ENCODE data around the gene MANEAL.

The MANEAL gene

DNA sequence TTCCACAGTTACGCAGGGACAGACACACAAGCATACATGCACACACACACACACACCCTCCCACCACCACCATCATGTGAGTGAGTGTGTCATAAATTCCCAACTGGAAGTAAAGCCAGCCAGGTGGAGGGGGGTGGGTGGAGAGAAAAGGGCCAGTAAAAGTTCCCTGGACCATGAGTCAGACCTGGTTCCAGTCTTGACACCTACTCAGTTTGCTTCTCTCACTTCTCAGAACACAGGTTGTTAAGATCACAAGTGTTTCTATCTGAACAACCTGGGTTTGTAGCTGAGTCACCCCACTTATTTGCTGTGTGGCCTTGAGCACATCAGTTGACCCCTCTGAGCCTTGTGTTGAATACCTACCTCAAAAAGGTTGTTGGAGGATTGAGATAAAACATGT lies 38.4 kb upstream of the MANEAL start (continued):
- TF ChIP-seq SP7 (tag by site-specific recombination; IDR thresholded peaks at IDR 0.05) (0 out of 2 replicates have a peak, but pooled peaks have one; percentile 11), SCRT2 (tag by site-specific recombination; IDR thresholded peaks at IDR 0.05) (no peak), ZNF670 (tag by site-specific recombination; IDR thresholded peaks at IDR 0.05; ENCODE audit: low read depth) (no peak), ZFHX2 (tag by site-specific recombination; conservative IDR thresholded peaks at IDR 0.05) (peak; percentile 97), ZNF404 (tag by site-specific recombination; IDR thresholded peaks at IDR 0.05) (no peak), EGR2 (tag by site-specific recombination; IDR thresholded peaks at IDR 0.05; ENCODE audit: low read depth) (peak; percentile 96), ZNF174 (tag by site-specific recombination; IDR thresholded peaks at IDR 0.05) (no peak), TCF7L2 (IDR thresholded peaks at IDR 0.05; ENCODE audit: borderline replicate concordance, low read depth, low read length) (no peak), ZNF623 (tag by site-specific recombination; IDR thresholded peaks at IDR 0.05) (no peak), ZNF19 (tag by site-specific recombination; IDR thresholded peaks at IDR 0.05; ENCODE audit: low read depth) (no peak), GLIS2 (tag by site-specific recombination; IDR thresholded peaks at IDR 0.05) (0 out of 2 replicates have a peak, but pooled peaks have one; percentile 31), MYNN (tag by site-specific recombination; IDR thresholded peaks at IDR 0.05; ENCODE audit: borderline replicate concordance) (no peak), OSR2 (tag by site-specific recombination; IDR thresholded peaks at IDR 0.05) (no peak), ZNF426 (tag by site-specific recombination; IDR thresholded peaks at IDR 0.05) (no peak), ZNF473 (tag by site-specific recombination; IDR thresholded peaks at IDR 0.05) (no peak), ZNF837 (tag by site-specific recombination; IDR thresholded peaks at IDR 0.05) (no peak), ZNF654 (tag by site-specific recombination; IDR thresholded peaks at IDR 0.05; ENCODE audit: low read depth) (no peak), ZNF843 (tag by site-specific recombination; IDR thresholded peaks at IDR 0.05) (no peak), ZNF140 (tag by site-specific recombination; IDR thresholded peaks at IDR 0.05) (no peak), ZNF24 (tag by site-specific recombination; IDR thresholded peaks at IDR 0.05) (no peak)
- TF ChIP-seq, protein P1, sequence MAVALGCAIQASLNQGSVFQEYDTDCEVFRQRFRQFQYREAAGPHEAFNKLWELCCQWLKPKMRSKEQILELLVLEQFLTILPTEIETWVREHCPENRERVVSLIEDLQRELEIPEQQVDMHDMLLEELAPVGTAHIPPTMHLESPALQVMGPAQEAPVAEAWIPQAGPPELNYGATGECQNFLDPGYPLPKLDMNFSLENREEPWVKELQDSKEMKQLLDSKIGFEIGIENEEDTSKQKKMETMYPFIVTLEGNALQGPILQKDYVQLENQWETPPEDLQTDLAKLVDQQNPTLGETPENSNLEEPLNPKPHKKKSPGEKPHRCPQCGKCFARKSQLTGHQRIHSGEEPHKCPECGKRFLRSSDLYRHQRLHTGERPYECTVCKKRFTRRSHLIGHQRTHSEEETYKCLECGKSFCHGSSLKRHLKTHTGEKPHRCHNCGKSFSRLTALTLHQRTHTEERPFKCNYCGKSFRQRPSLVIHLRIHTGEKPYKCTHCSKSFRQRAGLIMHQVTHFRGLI (tag by site-specific recombination; IDR thresholded peaks at IDR 0.05), result no peak
- TF ChIP-seq, protein P2, sequence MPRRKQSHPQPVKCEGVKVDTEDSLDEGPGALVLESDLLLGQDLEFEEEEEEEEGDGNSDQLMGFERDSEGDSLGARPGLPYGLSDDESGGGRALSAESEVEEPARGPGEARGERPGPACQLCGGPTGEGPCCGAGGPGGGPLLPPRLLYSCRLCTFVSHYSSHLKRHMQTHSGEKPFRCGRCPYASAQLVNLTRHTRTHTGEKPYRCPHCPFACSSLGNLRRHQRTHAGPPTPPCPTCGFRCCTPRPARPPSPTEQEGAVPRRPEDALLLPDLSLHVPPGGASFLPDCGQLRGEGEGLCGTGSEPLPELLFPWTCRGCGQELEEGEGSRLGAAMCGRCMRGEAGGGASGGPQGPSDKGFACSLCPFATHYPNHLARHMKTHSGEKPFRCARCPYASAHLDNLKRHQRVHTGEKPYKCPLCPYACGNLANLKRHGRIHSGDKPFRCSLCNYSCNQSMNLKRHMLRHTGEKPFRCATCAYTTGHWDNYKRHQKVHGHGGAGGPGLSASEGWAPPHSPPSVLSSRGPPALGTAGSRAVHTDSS (tag by site-specific recombination; IDR thresholded peaks at IDR 0.05), result no peak
- TF ChIP-seq, protein P3, sequence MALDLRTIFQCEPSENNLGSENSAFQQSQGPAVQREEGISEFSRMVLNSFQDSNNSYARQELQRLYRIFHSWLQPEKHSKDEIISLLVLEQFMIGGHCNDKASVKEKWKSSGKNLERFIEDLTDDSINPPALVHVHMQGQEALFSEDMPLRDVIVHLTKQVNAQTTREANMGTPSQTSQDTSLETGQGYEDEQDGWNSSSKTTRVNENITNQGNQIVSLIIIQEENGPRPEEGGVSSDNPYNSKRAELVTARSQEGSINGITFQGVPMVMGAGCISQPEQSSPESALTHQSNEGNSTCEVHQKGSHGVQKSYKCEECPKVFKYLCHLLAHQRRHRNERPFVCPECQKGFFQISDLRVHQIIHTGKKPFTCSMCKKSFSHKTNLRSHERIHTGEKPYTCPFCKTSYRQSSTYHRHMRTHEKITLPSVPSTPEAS (tag by site-specific recombination; IDR thresholded peaks at IDR 0.05), result peak; percentile 58; the same call in 1 of the 2 replicates
- TF ChIP-seq, protein P4, sequence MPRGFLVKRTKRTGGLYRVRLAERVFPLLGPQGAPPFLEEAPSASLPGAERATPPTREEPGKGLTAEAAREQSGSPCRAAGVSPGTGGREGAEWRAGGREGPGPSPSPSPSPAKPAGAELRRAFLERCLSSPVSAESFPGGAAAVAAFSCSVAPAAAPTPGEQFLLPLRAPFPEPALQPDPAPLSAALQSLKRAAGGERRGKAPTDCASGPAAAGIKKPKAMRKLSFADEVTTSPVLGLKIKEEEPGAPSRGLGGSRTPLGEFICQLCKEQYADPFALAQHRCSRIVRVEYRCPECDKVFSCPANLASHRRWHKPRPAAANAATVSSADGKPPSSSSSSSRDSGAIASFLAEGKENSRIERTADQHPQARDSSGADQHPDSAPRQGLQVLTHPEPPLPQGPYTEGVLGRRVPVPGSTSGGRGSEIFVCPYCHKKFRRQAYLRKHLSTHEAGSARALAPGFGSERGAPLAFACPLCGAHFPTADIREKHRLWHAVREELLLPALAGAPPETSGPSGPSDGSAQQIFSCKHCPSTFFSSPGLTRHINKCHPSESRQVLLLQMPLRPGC (tag by site-specific recombination; IDR thresholded peaks at IDR 0.05), result no peak
- TF ChIP-seq, protein P5, sequence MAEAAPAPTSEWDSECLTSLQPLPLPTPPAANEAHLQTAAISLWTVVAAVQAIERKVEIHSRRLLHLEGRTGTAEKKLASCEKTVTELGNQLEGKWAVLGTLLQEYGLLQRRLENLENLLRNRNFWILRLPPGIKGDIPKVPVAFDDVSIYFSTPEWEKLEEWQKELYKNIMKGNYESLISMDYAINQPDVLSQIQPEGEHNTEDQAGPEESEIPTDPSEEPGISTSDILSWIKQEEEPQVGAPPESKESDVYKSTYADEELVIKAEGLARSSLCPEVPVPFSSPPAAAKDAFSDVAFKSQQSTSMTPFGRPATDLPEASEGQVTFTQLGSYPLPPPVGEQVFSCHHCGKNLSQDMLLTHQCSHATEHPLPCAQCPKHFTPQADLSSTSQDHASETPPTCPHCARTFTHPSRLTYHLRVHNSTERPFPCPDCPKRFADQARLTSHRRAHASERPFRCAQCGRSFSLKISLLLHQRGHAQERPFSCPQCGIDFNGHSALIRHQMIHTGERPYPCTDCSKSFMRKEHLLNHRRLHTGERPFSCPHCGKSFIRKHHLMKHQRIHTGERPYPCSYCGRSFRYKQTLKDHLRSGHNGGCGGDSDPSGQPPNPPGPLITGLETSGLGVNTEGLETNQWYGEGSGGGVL (tag by site-specific recombination; IDR thresholded peaks at IDR 0.05), result peak; percentile 80
